ENCODE results near the gene KIAA1755. TPM values are rescaled to one million over a fixed set of nuclear protein-coding genes. Genes with fewer than 3 reads are reported as not detected.

KIAA1755 gene
- total RNA-seq, 1 donor from 2014 or later: 1.1 TPM

- FAIRE-seq (no peak), DNase-seq (ENCODE audit: low read depth) (no peak)
- Mint-ChIP-seq H3K9me3 (ENCODE audit: unreplicated experiment) (no peaks in the 10 kb centered on the region), H3K4me3 (ENCODE audit: unreplicated experiment) (no peak overlapping the region), H3K27me3 (ENCODE audit: low read depth, unreplicated experiment) (peaks cover under 1% of the 10 kb centered on the region), H3K4me1 (ENCODE audit: low read depth, unreplicated experiment) (peaks cover 20% of the 10 kb centered on the region), H3K36me3 (ENCODE audit: low read depth, unreplicated experiment) (peaks cover 1% of the 10 kb centered on the region), H3K27ac (ENCODE audit: unreplicated experiment) (no peak overlapping the region)
- H3K9ac ChIP-seq (ENCODE audit: low read length): no peak overlapping the region
- H3K36me3 ChIP-seq (ENCODE audit: insufficient read depth, low read length): no peaks in the 10 kb centered on the region
- no peaks in the 10 kb centered on the region for H3K27me3 ChIP-seq (ENCODE audit: insufficient read depth, low read length)
- H3K4me1 ChIP-seq (ENCODE audit: insufficient read depth, low read length): peaks cover 21% of the 10 kb centered on the region
- TF ChIP-seq EZH2 (IDR thresholded peaks at IDR 0.05; ENCODE audit: insufficient read depth, low read length): no peak
- no peak for TF ChIP-seq CTCF (IDR thresholded peaks at IDR 0.05; ENCODE audit: insufficient read depth, low read depth, low read length)
- H3K4me2 ChIP-seq (ENCODE audit: low read length): no peak overlapping the region
- no peaks in the 10 kb centered on the region for H3K9me3 ChIP-seq (ENCODE audit: insufficient read depth, low read depth, low read length)
- no peaks in the 10 kb centered on the region for H4K20me1 ChIP-seq (ENCODE audit: insufficient read depth, low read length)
- no peak overlapping the region for H3K27ac ChIP-seq (ENCODE audit: low read depth, low read length)
- no peaks in the 10 kb centered on the region for H3K79me2 ChIP-seq (ENCODE audit: insufficient read depth, low read length)
- H2AFZ ChIP-seq (ENCODE audit: low read depth, low read length): no peak overlapping the region
- no peak overlapping the region for H3K4me3 ChIP-seq (ENCODE audit: insufficient read depth, low read depth, low read length)
Measured at GRCh38 chr20:38213607-38213940, 47.0 kb downstream of the KIAA1755 start.

GRCh38 chr20:38212806-38213606 is 47.5 kb downstream of the KIAA1755 start:
- Mint-ChIP-seq H3K36me3 (ENCODE audit: low read depth, unreplicated experiment) (peaks cover 1% of the 10 kb centered on the region), H3K9me3 (ENCODE audit: unreplicated experiment) (peaks cover 1% of the 10 kb centered on the region), H3K4me3 (ENCODE audit: unreplicated experiment) (no peak overlapping the region), H3K27ac (ENCODE audit: unreplicated experiment) (no peak overlapping the region), H3K4me1 (ENCODE audit: low read depth, unreplicated experiment) (peaks cover 17% of the 10 kb centered on the region), H3K27me3 (ENCODE audit: low read depth, unreplicated experiment) (peaks cover 4% of the 10 kb centered on the region)
- Histone ChIP-seq H3K27ac (ENCODE audit: low read depth, low read length) (no peak overlapping the region), H3K27me3 (ENCODE audit: insufficient read depth, low read length) (no peaks in the 10 kb centered on the region), H3K36me3 (ENCODE audit: insufficient read depth, low read length) (no peaks in the 10 kb centered on the region), H2AFZ (ENCODE audit: low read depth, low read length) (no peak overlapping the region), H3K9ac (ENCODE audit: low read length) (no peak overlapping the region), H3K9me3 (ENCODE audit: insufficient read depth, low read depth, low read length) (no peaks in the 10 kb centered on the region), H3K4me3 (ENCODE audit: insufficient read depth, low read depth, low read length) (no peak overlapping the region), H4K20me1 (ENCODE audit: insufficient read depth, low read length) (no peaks in the 10 kb centered on the region), H3K79me2 (ENCODE audit: insufficient read depth, low read length) (no peaks in the 10 kb centered on the region), H3K4me2 (ENCODE audit: low read length) (no peak overlapping the region), H3K4me1 (ENCODE audit: insufficient read depth, low read length) (peaks cover 15% of the 10 kb centered on the region)
- DNase-seq (ENCODE audit: low read depth): no peak
- TF ChIP-seq CTCF (IDR thresholded peaks at IDR 0.05; ENCODE audit: insufficient read depth, low read depth, low read length) (no peak), EZH2 (IDR thresholded peaks at IDR 0.05; ENCODE audit: insufficient read depth, low read length) (no peak)
- no peak for FAIRE-seq

All from astrocyte (in vitro differentiated cells and primary cell).